ENCODE measurements around the gene GOT1. TPM values are rescaled to one million over a fixed set of nuclear protein-coding genes. Genes with fewer than 3 reads are reported as not detected.

The GOT1 gene
- total and polyA plus RNA-seq, 2 experiments from 2014 or later, result 36.8 to 37.7 TPM

DNA sequence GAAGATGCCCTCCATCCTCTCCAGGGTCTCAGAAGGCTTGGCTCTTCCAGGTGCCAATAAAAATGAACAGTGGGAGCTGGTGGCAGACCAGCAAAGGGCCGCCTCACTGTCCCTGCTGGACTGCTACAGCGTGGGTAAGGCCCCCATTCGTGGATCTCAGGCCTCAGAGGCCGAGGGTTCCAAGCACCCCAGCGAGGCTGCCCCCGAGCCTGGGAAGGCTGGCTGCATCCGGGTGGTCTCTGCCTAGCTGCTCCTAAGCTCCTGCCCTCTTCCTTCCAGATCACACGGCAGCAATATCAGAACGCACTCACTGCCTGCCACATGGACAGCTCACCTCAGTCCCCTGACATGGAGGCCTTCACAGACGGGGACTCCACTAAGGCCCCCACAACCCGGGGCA, 42.9 kb downstream of the GOT1 start:
- H3F3A ChIP-seq (replicated peaks; ENCODE audit: low read depth), result no peaks in the 10 kb centered on the region
- no peaks in the 10 kb centered on the region for H3K79me2 ChIP-seq (replicated peaks; ENCODE audit: insufficient read depth)
- no peaks in the 10 kb centered on the region for H3K36me3 ChIP-seq (ENCODE audit: insufficient read depth)
- TF ChIP-seq EZH2 (IDR thresholded peaks at IDR 0.05; ENCODE audit: low read depth, unreplicated experiment), result no peak
- TF ChIP-seq EZH2phosphoT487 (IDR thresholded peaks at IDR 0.05; ENCODE audit: unreplicated experiment), result no peak
- TF ChIP-seq ZNF331 (CRISPR knock-in tag; IDR thresholded peaks at IDR 0.05; ENCODE audit: low read depth), result no peak
- no peak for TF ChIP-seq STAT1 (IDR thresholded peaks at IDR 0.05; ENCODE audit: unreplicated experiment)
- TF ChIP-seq, protein P1, sequence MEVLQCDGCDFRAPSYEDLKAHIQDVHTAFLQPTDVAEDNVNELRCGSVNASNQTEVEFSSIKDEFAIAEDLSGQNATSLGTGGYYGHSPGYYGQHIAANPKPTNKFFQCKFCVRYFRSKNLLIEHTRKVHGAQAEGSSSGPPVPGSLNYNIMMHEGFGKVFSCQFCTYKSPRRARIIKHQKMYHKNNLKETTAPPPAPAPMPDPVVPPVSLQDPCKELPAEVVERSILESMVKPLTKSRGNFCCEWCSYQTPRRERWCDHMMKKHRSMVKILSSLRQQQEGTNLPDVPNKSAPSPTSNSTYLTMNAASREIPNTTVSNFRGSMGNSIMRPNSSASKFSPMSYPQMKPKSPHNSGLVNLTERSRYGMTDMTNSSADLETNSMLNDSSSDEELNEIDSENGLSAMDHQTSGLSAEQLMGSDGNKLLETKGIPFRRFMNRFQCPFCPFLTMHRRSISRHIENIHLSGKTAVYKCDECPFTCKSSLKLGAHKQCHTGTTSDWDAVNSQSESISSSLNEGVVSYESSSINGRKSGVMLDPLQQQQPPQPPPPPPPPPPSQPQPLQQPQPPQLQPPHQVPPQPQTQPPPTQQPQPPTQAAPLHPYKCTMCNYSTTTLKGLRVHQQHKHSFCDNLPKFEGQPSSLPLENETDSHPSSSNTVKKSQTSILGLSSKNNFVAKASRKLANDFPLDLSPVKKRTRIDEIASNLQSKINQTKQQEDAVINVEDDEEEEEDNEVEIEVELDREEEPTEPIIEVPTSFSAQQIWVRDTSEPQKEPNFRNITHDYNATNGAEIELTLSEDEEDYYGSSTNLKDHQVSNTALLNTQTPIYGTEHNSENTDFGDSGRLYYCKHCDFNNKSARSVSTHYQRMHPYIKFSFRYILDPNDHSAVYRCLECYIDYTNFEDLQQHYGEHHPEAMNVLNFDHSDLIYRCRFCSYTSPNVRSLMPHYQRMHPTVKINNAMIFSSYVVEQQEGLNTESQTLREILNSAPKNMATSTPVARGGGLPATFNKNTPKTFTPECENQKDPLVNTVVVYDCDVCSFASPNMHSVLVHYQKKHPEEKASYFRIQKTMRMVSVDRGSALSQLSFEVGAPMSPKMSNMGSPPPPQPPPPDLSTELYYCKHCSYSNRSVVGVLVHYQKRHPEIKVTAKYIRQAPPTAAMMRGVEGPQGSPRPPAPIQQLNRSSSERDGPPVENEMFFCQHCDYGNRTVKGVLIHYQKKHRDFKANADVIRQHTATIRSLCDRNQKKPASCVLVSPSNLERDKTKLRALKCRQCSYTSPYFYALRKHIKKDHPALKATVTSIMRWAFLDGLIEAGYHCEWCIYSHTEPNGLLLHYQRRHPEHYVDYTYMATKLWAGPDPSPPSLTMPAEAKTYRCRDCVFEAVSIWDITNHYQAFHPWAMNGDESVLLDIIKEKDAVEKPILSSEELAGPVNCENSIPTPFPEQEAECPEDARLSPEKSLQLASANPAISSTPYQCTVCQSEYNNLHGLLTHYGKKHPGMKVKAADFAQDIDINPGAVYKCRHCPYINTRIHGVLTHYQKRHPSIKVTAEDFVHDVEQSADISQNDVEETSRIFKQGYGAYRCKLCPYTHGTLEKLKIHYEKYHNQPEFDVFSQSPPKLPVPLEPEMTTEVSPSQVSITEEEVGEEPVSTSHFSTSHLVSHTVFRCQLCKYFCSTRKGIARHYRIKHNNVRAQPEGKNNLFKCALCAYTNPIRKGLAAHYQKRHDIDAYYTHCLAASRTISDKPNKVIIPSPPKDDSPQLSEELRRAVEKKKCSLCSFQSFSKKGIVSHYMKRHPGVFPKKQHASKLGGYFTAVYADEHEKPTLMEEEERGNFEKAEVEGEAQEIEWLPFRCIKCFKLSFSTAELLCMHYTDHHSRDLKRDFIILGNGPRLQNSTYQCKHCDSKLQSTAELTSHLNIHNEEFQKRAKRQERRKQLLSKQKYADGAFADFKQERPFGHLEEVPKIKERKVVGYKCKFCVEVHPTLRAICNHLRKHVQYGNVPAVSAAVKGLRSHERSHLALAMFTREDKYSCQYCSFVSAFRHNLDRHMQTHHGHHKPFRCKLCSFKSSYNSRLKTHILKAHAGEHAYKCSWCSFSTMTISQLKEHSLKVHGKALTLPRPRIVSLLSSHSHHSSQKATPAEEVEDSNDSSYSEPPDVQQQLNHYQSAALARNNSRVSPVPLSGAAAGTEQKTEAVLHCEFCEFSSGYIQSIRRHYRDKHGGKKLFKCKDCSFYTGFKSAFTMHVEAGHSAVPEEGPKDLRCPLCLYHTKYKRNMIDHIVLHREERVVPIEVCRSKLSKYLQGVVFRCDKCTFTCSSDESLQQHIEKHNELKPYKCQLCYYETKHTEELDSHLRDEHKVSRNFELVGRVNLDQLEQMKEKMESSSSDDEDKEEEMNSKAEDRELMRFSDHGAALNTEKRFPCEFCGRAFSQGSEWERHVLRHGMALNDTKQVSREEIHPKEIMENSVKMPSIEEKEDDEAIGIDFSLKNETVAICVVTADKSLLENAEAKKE (CRISPR knock-in tag; IDR thresholded peaks at IDR 0.05), result no peak
- TF ChIP-seq NANOG (IDR thresholded peaks at IDR 0.05; ENCODE audit: borderline replicate concordance), result no peak
- no peak for TF ChIP-seq ZNF114 (CRISPR knock-in tag; IDR thresholded peaks at IDR 0.05)
- TF ChIP-seq, protein P2, sequence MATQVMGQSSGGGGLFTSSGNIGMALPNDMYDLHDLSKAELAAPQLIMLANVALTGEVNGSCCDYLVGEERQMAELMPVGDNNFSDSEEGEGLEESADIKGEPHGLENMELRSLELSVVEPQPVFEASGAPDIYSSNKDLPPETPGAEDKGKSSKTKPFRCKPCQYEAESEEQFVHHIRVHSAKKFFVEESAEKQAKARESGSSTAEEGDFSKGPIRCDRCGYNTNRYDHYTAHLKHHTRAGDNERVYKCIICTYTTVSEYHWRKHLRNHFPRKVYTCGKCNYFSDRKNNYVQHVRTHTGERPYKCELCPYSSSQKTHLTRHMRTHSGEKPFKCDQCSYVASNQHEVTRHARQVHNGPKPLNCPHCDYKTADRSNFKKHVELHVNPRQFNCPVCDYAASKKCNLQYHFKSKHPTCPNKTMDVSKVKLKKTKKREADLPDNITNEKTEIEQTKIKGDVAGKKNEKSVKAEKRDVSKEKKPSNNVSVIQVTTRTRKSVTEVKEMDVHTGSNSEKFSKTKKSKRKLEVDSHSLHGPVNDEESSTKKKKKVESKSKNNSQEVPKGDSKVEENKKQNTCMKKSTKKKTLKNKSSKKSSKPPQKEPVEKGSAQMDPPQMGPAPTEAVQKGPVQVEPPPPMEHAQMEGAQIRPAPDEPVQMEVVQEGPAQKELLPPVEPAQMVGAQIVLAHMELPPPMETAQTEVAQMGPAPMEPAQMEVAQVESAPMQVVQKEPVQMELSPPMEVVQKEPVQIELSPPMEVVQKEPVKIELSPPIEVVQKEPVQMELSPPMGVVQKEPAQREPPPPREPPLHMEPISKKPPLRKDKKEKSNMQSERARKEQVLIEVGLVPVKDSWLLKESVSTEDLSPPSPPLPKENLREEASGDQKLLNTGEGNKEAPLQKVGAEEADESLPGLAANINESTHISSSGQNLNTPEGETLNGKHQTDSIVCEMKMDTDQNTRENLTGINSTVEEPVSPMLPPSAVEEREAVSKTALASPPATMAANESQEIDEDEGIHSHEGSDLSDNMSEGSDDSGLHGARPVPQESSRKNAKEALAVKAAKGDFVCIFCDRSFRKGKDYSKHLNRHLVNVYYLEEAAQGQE (IDR thresholded peaks at IDR 0.05; ENCODE audit: unreplicated experiment), result no peak
- TF ChIP-seq POLR2AphosphoS5 (IDR thresholded peaks at IDR 0.05; ENCODE audit: low read depth), result no peak
- no peak for TF ChIP-seq JUNB (IDR thresholded peaks at IDR 0.05; ENCODE audit: unreplicated experiment)
- TF ChIP-seq, protein P3, sequence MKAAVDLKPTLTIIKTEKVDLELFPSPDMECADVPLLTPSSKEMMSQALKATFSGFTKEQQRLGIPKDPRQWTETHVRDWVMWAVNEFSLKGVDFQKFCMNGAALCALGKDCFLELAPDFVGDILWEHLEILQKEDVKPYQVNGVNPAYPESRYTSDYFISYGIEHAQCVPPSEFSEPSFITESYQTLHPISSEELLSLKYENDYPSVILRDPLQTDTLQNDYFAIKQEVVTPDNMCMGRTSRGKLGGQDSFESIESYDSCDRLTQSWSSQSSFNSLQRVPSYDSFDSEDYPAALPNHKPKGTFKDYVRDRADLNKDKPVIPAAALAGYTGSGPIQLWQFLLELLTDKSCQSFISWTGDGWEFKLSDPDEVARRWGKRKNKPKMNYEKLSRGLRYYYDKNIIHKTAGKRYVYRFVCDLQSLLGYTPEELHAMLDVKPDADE (IDR thresholded peaks at IDR 0.05), result no peak
- no peak overlapping the region for H3K4me2 ChIP-seq
- peaks cover 23% of the 10 kb centered on the region for H3K4me1 Mint-ChIP-seq
- H3K9me2 ChIP-seq (ENCODE audit: insufficient read depth), result no peaks in the 10 kb centered on the region
- H3K27ac ChIP-seq (ENCODE audit: low read depth), result no peak overlapping the region
- no peaks in the 10 kb centered on the region; the same call in 1 of the 2 replicates for H3K4me1 ChIP-seq (ENCODE audit: insufficient read depth)
- no peak for DNase-seq (ENCODE audit: low spot score)
- no peak overlapping the region for H3K27ac Mint-ChIP-seq
- H3K27me3 ChIP-seq (ENCODE audit: insufficient read depth), result no peaks in the 10 kb centered on the region
- H3K4me3 ChIP-seq, result no peak overlapping the region
- peaks cover 4% of the 10 kb centered on the region for H3K27me3 Mint-ChIP-seq (ENCODE audit: insufficient read depth, low read depth, poor library complexity)
- H3K9me3 Mint-ChIP-seq, result no peaks in the 10 kb centered on the region
- H3K36me3 Mint-ChIP-seq (ENCODE audit: low read depth), result no peaks in the 10 kb centered on the region
- no peak overlapping the region for H2AFZ ChIP-seq
- H3K4me3 Mint-ChIP-seq, result no peak overlapping the region
- no peaks in the 10 kb centered on the region for H4K20me1 ChIP-seq (replicated peaks; ENCODE audit: insufficient read depth)
- no peak for ATAC-seq
